GM12872 (cell line): ENCODE results near the gene ACOXL.

Experiments
- TF ChIP-seq, protein P1 (sequence below): IDR thresholded peaks from 3 replicates; pipeline ENCODE4 v1.5.1; 2011; ENCODE audit warnings: low read depth, mild to moderate bottlenecking, low read length, moderate library complexity; ENCODE audit not compliant: insufficient read depth

Gene ACOXL

DNA sequence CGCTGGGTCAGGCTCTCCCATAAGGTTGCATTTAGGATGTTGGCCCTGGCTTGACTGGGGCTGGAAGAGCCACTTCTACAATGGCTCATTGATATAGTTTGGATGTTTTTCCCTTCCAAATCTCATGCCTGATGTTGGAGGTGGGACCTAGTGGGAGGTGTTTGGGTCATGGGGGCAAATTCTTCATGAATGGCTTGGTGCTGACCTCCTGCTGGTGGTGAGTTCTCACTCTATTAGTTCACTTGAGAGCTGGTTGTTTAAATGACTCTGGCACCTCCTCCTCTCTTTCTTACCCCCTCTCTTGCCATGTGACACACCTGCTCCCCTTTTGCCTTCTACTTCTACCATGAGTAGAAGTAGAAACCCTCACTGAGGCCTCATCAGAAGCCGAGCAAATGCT is 20.5 kb downstream of the ACOXL start:
- TF ChIP-seq, protein P1, sequence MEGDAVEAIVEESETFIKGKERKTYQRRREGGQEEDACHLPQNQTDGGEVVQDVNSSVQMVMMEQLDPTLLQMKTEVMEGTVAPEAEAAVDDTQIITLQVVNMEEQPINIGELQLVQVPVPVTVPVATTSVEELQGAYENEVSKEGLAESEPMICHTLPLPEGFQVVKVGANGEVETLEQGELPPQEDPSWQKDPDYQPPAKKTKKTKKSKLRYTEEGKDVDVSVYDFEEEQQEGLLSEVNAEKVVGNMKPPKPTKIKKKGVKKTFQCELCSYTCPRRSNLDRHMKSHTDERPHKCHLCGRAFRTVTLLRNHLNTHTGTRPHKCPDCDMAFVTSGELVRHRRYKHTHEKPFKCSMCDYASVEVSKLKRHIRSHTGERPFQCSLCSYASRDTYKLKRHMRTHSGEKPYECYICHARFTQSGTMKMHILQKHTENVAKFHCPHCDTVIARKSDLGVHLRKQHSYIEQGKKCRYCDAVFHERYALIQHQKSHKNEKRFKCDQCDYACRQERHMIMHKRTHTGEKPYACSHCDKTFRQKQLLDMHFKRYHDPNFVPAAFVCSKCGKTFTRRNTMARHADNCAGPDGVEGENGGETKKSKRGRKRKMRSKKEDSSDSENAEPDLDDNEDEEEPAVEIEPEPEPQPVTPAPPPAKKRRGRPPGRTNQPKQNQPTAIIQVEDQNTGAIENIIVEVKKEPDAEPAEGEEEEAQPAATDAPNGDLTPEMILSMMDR: no peak

DNA sequence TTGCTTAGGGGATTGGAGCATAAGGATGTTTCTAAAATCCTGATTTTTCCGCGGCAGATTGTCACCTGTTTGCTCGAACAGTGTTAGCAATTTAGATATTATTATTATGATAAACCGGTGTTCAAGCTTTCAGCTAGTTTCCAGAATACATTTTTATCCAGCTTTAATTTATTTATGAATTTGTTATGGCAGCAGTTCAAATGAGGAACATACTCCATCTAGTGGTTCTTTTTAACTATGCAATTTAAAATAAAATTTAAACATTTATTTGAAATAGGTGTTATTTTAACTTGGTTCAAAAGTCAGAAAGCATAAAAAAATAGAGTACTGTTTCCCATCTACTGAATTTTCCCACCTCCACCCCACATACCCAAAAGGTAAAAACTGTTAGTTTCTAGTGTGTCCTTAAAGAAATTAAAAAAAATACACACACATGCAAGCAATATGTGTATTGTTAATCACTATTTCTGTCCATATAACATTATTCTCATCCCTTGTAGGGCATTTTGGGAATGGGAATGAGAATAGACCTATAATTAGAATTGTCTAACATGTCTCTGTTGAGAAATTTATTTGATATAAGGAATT is 23.2 kb downstream of the ACOXL start:
- TF ChIP-seq, protein P1: peak; percentile 36; the same call in 1 of the 3 replicates

GRCh38 chr2:110759411-110759810 is 27.0 kb downstream of the ACOXL start:
- TF ChIP-seq, protein P1: no peak

DNA sequence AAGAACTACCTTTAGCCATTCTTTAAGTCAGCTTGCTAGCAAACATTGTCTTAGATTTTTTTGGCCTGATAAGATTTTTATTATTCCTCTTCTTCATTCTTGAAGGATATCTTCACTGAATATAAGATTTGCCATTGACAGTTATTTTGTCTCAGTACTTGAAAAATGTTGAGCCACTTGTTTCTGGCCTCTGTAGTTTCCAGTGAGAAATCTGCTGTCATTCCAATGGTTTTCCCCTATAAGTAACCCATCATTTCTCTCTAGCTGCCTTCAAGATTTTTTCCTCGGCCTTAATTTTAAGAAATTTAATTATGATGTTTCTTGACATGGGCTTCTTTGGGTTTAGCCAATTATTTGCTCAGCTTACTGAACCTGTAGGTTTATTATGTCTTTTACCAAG is 32.6 kb downstream of the ACOXL start:
- TF ChIP-seq, protein P1: no peak

- TF ChIP-seq, protein P1: no peak
These were observed 33.9 kb downstream of the ACOXL start for GRCh38 chr2:110766291-110766690.

DNA sequence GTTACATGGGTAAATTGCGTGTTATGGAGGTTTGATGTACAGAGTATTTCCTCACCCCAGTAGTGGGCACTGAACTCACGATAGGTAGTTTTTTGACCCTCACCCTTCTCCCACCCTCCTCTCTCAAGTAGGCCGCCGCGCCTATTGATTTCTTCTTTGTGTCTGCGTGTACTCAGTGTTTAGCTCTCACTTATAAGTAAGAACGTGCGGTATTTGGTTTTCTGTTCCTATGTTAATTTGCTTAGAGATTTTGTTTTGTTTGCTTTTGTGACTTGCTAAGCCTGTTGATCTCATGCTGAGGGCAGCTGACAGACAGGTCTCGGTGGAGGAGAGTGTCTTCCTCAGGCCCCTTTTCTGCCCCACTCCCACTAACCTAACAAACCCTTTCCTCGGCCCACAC is 36.2 kb downstream of the ACOXL start:
- TF ChIP-seq, protein P1: no peak

DNA sequence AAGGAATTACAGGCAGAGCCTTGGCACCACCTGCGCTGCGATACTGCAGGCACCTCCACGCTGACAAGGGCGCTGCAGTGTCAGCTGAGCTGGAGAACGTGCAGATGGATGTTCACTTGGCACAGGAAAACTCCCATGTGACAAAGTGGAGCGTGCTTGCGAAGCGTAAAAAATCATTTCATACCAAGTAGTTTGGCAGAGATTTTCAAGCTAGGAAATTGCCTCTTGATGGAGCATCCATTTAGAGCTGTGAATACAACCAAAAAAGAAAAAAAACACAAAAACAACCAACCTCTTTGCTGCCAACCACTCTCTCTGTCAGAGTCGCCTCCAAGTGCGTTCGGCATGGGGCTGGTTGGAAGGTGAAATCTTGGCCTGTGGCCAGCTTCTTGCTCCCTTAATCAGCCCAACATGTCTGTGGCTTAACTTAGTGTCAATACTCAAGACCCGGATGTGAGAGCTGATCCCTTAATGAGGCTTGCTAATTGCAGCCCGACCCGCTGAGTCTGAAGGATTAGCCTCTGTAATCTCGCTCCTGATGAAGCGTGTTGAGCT is 38.1 kb downstream of the ACOXL start:
- TF ChIP-seq, protein P1: no peak

- TF ChIP-seq, protein P1: no peak
These were observed 38.6 kb downstream of the ACOXL start for GRCh38 chr2:110770959-110771431.
